ENCODE results near the gene C1orf185. TPM values are rescaled to one million over a fixed set of nuclear protein-coding genes. Genes with fewer than 3 reads are reported as not detected.
A peak's percentile ranks its signal among the peaks of the same experiment; 100 is the strongest.

C1orf185 gene
- total RNA-seq (2021; ENCODE audit: unreplicated experiment), result not detected
- not detected for polyA plus RNA-seq (2012; ENCODE audit: insufficient read length)
- percentile 20 among the genes with signal in this experiment for Bru-seq, nascent RNA
- percentile 28 among the genes with signal in this experiment for BruChase-seq, experiment 1, labeled RNA remaining after a 2-hour chase
- percentile 19 among the genes with signal in this experiment for BruChase-seq, experiment 2, labeled RNA remaining after a 6-hour chase
- long read RNA-seq, result 0 reads

- Histone ChIP-seq H3K27ac (ENCODE audit: low read length) (no peak within 1 kb of the TSS), H3K9me3 (ENCODE audit: control insufficient read depth, insufficient read depth, low read depth, low read length) (no peaks in the 10 kb centered on the region), H3K27me3 (ENCODE audit: control insufficient read depth, insufficient read depth, low read length) (no peaks in the 10 kb centered on the region), H3K4me1 (ENCODE audit: control insufficient read depth, insufficient read depth, low read length) (no peaks in the 10 kb centered on the region), H3K4me3 (ENCODE audit: low read depth in 2 of 2, low read length in 2 of 2) (no peak within 1 kb of the TSS), H3K36me3 (ENCODE audit: control insufficient read depth, insufficient read depth, low read length) (no peaks in the 10 kb centered on the region)
- in situ Hi-C loops (cut with HindIII; ENCODE audit: low pct_unique_long_range_greater_than_20kb, low sequenced_read_pairs) (no loop called here), intact Hi-C loops (cut with micrococcal nuclease; ENCODE audit: unreplicated experiment) (no loop called here)
- ChIA-PET POLR2A (no interaction called here), CTCF (no interaction called here)
- no TSS peak for BruUV-seq (replicated peaks)
- ATAC-seq (no peak), DNase-seq (ENCODE audit: low read depth, low spot score) (no peak)
- TF ChIP-seq, protein P1, sequence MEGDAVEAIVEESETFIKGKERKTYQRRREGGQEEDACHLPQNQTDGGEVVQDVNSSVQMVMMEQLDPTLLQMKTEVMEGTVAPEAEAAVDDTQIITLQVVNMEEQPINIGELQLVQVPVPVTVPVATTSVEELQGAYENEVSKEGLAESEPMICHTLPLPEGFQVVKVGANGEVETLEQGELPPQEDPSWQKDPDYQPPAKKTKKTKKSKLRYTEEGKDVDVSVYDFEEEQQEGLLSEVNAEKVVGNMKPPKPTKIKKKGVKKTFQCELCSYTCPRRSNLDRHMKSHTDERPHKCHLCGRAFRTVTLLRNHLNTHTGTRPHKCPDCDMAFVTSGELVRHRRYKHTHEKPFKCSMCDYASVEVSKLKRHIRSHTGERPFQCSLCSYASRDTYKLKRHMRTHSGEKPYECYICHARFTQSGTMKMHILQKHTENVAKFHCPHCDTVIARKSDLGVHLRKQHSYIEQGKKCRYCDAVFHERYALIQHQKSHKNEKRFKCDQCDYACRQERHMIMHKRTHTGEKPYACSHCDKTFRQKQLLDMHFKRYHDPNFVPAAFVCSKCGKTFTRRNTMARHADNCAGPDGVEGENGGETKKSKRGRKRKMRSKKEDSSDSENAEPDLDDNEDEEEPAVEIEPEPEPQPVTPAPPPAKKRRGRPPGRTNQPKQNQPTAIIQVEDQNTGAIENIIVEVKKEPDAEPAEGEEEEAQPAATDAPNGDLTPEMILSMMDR (IDR thresholded peaks at IDR 0.05), result no peak
- TF ChIP-seq TCF7L2 (IDR thresholded peaks at IDR 0.05; ENCODE audit: low read depth, low read length) (no peak), SIN3A (IDR thresholded peaks at IDR 0.05; ENCODE audit: borderline replicate concordance, insufficient read depth, low read depth, low read length) (no peak)
Observed at GRCh38 chr1:51101976-51102375, at the start of gene C1orf185. Gene C1orf185 (plus strand): TSS chr1:51102228. CDS start chr1:51102234, 6 bp downstream.

- intact Hi-C loops (cut with micrococcal nuclease; ENCODE audit: unreplicated experiment), result no loop called here
- DNase-seq (ENCODE audit: low read depth, low spot score), result no peak
- peak; percentile 84 for ATAC-seq
- TF ChIP-seq, protein P2, sequence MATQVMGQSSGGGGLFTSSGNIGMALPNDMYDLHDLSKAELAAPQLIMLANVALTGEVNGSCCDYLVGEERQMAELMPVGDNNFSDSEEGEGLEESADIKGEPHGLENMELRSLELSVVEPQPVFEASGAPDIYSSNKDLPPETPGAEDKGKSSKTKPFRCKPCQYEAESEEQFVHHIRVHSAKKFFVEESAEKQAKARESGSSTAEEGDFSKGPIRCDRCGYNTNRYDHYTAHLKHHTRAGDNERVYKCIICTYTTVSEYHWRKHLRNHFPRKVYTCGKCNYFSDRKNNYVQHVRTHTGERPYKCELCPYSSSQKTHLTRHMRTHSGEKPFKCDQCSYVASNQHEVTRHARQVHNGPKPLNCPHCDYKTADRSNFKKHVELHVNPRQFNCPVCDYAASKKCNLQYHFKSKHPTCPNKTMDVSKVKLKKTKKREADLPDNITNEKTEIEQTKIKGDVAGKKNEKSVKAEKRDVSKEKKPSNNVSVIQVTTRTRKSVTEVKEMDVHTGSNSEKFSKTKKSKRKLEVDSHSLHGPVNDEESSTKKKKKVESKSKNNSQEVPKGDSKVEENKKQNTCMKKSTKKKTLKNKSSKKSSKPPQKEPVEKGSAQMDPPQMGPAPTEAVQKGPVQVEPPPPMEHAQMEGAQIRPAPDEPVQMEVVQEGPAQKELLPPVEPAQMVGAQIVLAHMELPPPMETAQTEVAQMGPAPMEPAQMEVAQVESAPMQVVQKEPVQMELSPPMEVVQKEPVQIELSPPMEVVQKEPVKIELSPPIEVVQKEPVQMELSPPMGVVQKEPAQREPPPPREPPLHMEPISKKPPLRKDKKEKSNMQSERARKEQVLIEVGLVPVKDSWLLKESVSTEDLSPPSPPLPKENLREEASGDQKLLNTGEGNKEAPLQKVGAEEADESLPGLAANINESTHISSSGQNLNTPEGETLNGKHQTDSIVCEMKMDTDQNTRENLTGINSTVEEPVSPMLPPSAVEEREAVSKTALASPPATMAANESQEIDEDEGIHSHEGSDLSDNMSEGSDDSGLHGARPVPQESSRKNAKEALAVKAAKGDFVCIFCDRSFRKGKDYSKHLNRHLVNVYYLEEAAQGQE (IDR thresholded peaks at IDR 0.05; ENCODE audit: insufficient read depth in 1 of 2, low read depth in 2 of 2, low read length in 1 of 2), result no peak
- TF ChIP-seq, protein P1 (IDR thresholded peaks at IDR 0.05), result peak; percentile 57
- ChIA-PET POLR2A (no interaction called here), CTCF (no interaction called here)
- in situ Hi-C loops (cut with HindIII; ENCODE audit: low pct_unique_long_range_greater_than_20kb, low sequenced_read_pairs), result no loop called here
- Histone ChIP-seq H3K4me3 (ENCODE audit: low read depth in 2 of 2, low read length in 2 of 2) (no peak overlapping the region), H3K36me3 (ENCODE audit: control insufficient read depth, insufficient read depth, low read length) (no peaks in the 10 kb centered on the region), H3K9me3 (ENCODE audit: control insufficient read depth, insufficient read depth, low read depth, low read length) (peaks cover 8% of the 10 kb centered on the region; the same call in 1 of the 2 replicates), H3K27me3 (ENCODE audit: control insufficient read depth, insufficient read depth, low read length) (no peaks in the 10 kb centered on the region), H3K4me1 (ENCODE audit: control insufficient read depth, insufficient read depth, low read length) (no peaks in the 10 kb centered on the region), H3K27ac (ENCODE audit: low read length) (no peak overlapping the region)
- BruUV-seq (replicated peaks), result no TSS peak
Observed at GRCh38 chr1:51058858-51059257, 43.2 kb upstream of the C1orf185 start.
